Measurements from ENCODE around the gene METTL23.

GRCh38 chr17:76736349-76737081 is 9.9 kb downstream of the METTL23 start:
- TF ChIP-seq POLR2A (IDR thresholded peaks at IDR 0.05): no peak
- peak in 1 of 3 donors; percentile 55 for TF ChIP-seq CTCF (IDR thresholded peaks at IDR 0.05)

Data from lower leg skin (tissue), 3 donors.